Measurements from ENCODE around the gene TWNK.

TWNK gene

GRCh38 chr10:101016814-101017213 lies 29.5 kb downstream of the TWNK start:
- TF ChIP-seq, protein P1, sequence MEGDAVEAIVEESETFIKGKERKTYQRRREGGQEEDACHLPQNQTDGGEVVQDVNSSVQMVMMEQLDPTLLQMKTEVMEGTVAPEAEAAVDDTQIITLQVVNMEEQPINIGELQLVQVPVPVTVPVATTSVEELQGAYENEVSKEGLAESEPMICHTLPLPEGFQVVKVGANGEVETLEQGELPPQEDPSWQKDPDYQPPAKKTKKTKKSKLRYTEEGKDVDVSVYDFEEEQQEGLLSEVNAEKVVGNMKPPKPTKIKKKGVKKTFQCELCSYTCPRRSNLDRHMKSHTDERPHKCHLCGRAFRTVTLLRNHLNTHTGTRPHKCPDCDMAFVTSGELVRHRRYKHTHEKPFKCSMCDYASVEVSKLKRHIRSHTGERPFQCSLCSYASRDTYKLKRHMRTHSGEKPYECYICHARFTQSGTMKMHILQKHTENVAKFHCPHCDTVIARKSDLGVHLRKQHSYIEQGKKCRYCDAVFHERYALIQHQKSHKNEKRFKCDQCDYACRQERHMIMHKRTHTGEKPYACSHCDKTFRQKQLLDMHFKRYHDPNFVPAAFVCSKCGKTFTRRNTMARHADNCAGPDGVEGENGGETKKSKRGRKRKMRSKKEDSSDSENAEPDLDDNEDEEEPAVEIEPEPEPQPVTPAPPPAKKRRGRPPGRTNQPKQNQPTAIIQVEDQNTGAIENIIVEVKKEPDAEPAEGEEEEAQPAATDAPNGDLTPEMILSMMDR (IDR thresholded peaks at IDR 0.05): no peak
- Histone ChIP-seq H3K36me3 (no peaks in the 10 kb centered on the region), H3K4me1 (ENCODE audit: control insufficient read depth in 1 of 2, insufficient read depth in 1 of 2, low read depth in 1 of 2, low read length in 1 of 2) (peaks cover 0 to 14% of the 10 kb centered on the region in 2 experiments), H3K4me3 (ENCODE audit: low read depth in 1 of 2, low read length in 1 of 2) (no peak overlapping the region), H3K27ac (no peak overlapping the region), H3K9me3 (no peaks in the 10 kb centered on the region), H3K27me3 (peaks cover 59% of the 10 kb centered on the region)

- TF ChIP-seq, protein P1 (IDR thresholded peaks at IDR 0.05): no peak
These were observed 30.8 kb downstream of the TWNK start for GRCh38 chr10:101018118-101018599.

GRCh38 chr10:101018600-101019439 lies 31.5 kb downstream of the TWNK start:
- H3K36me3 ChIP-seq: no peaks in the 10 kb centered on the region
- no peak overlapping the region for H3K4me3 ChIP-seq (ENCODE audit: low read depth in 1 of 2, low read length in 1 of 2)
- H3K9me3 ChIP-seq: no peaks in the 10 kb centered on the region
- H3K27me3 ChIP-seq: peaks cover 54% of the 10 kb centered on the region
- TF ChIP-seq, protein P1 (IDR thresholded peaks at IDR 0.05): peak; percentile 35
- H3K27ac ChIP-seq: no peak overlapping the region
- H3K4me1 ChIP-seq (ENCODE audit: control insufficient read depth in 1 of 2, insufficient read depth in 1 of 2, low read depth in 1 of 2, low read length in 1 of 2): peaks cover 0 to 14% of the 10 kb centered on the region in 2 experiments

More at GRCh38 chr10:101018118-101018599, 30.8 kb downstream of the TWNK start:
- H3K36me3 ChIP-seq: no peaks in the 10 kb centered on the region
- H3K27me3 ChIP-seq: peaks cover 57% of the 10 kb centered on the region
- H3K9me3 ChIP-seq: no peaks in the 10 kb centered on the region
- H3K4me1 ChIP-seq (ENCODE audit: control insufficient read depth in 1 of 2, insufficient read depth in 1 of 2, low read depth in 1 of 2, low read length in 1 of 2): peaks cover 0 to 14% of the 10 kb centered on the region in 2 experiments
- no peak overlapping the region for H3K4me3 ChIP-seq (ENCODE audit: low read depth in 1 of 2, low read length in 1 of 2)
- H3K27ac ChIP-seq: no peak overlapping the region

- H3K4me1 ChIP-seq (ENCODE audit: control insufficient read depth in 1 of 2, insufficient read depth in 1 of 2, low read depth in 1 of 2, low read length in 1 of 2): peaks cover 0 to 14% of the 10 kb centered on the region in 2 experiments
- H3K27me3 ChIP-seq: peaks cover 54% of the 10 kb centered on the region
- H3K27ac ChIP-seq: no peak overlapping the region
- TF ChIP-seq, protein P1 (IDR thresholded peaks at IDR 0.05): no peak
- no peaks in the 10 kb centered on the region for H3K9me3 ChIP-seq
- H3K4me3 ChIP-seq (ENCODE audit: low read depth in 1 of 2, low read length in 1 of 2): no peak overlapping the region
- no peaks in the 10 kb centered on the region for H3K36me3 ChIP-seq
These were observed 32.0 kb downstream of the TWNK start for GRCh38 chr10:101019440-101019703.

GRCh38 chr10:101020427-101021075 lies 33.2 kb downstream of the TWNK start:
- H3K4me1 ChIP-seq (ENCODE audit: control insufficient read depth in 1 of 2, insufficient read depth in 1 of 2, low read depth in 1 of 2, low read length in 1 of 2): peaks cover 0 to 14% of the 10 kb centered on the region in 2 experiments
- H3K27ac ChIP-seq: no peak overlapping the region
- no peaks in the 10 kb centered on the region for H3K36me3 ChIP-seq
- no peak overlapping the region for H3K4me3 ChIP-seq (ENCODE audit: low read depth in 1 of 2, low read length in 1 of 2)
- H3K9me3 ChIP-seq: no peaks in the 10 kb centered on the region
- peaks cover 52% of the 10 kb centered on the region for H3K27me3 ChIP-seq
- TF ChIP-seq, protein P1 (IDR thresholded peaks at IDR 0.05): no peak

Measured in neutrophil (primary cell).